Right hindlimb (tissue), 1 donor: Measurements from ENCODE around the gene TAS1R3.
"Not testable (repeated sequence)": the region's sequence is repeated elsewhere in the genome, so short reads cannot be mapped to it uniquely, and the experiment has no call there.

Experiments
- DNase-seq: peaks from one replicate; pipeline ENCODE4 v3.0.0-alpha.2; 2018

The TAS1R3 gene

DNA sequence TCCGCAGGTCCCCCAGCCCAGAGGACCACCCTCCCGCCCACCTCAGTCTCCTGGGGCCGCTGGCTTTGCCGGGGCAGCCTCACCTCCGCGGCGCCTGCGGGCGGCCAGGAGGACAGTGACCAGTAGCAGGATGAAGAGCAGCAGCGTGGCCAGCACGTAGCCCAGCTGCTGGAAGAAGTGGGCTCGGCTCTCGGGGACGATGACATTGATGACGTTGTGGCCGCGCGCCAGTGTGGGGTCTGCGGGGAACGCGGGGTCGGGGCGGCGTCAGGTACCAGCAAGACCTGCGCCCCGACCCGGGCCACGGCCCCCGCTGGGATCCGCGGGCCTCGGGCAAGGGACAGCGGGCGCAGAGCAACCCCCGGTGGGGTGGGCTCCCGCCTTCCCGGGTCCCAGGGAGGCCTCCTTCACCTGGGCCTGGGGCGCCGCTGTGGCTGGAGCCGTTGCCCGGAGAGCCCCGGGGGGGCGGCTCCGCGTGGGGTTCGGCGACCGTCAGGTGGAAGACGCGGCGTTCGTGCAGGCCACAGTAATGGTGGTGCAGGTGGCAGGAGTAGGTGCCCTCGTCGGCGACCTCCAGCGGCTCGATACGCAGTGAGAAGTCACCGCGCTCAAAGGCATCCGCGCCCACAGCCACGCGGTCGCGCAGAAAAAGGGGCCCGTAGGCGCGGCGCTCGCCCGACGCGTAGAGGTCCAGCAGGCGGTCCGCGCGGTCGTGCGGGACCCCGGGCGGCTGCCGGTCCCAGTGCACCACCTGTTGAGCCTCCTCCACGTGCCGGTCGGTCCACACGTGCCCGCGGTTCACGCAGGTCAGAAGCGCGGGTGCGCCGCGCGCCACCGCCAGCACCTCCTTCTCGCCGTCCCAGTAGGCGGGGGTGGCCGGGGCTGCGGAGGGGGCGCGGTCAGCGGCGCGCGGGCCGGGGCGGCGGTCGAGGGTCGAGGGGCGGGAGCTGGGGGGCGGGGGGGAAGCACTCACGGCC lies 23.5 kb downstream of the TAS1R3 start:
- no peak for DNase-seq

DNA sequence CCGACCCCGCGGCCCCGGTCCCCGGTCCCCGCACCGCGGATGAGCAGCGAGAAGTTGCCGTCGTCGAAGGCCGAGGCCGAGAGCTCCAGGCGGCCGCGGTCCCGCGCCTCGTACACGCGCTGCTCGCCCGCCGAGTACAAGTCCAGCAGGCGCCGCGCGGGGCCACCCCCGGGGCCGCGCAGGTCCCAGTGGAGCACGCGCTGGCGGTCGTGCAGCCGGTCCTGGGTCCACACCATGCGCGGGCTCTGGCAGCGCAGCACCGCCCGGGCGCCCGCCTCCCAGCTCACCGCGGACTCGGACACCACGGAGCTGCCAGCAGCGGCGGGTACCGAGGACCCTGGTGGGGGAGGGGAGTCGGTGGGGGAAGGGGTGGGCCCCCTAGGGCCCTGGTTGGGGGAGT lies 24.3 kb downstream of the TAS1R3 start:
- peak; percentile 57 for DNase-seq

DNA sequence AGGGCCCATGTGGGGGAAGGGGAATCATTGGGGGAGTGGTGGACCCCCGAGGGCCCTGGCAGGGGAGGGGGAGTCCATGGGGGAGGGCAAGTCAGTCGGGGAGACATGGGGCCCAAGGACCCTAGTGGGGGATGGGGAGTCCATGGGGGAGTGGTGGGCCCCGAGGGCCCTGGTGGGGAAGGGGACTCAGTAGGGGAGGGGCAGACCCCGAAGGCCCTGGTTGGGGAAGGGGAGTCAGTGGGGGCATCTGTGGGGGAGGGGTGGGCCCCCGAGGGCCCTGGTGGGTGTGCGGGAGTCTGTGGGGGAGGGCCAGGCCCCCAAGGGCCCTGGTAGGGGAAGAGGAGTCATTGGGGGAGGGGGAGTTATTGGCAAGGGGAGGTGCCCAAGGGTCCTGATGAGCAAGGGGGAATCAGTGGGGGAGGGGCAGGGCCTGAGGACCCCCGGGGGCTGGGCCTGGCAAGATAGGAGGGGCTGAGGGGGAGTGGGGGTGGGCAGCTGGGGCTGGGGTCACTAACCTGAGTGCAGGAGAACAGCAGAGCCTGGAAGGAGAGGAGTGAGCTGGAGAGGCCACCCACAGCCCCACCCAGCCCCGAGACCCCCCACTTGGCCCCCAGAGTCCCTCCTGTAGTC lies 25.2 kb downstream of the TAS1R3 start:
- DNase-seq = peak; percentile 42

DNA sequence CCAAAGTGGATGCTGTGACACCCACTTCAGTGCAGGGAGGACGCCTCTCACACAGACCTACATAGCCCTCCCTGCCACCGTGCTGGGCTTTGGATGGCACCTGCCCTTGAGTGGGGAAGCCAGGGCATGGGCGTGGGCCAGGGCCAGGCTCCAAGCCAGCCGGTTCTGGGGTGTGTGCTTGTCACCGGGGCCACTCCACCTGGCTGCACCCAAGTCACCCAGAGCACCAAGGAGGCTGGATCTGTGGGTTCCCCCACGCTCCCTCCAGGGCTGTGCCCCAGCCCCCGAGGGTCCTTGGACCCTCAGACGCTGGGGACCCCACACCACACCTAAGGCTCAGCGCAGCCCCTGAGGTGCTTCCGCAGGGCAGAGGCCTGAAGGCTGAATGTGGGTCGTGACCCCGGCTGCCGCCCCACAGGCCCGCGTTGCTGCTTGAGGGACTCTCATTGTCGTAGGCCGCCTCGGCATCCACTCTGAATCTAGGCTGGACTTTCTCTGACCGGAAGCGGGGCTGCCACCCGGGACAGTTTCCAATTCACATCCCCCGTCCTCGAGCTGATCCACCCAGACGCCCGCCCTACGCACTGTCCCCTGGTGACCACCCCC lies 25.8 kb downstream of the TAS1R3 start:
- peak; percentile 37 for DNase-seq

DNA sequence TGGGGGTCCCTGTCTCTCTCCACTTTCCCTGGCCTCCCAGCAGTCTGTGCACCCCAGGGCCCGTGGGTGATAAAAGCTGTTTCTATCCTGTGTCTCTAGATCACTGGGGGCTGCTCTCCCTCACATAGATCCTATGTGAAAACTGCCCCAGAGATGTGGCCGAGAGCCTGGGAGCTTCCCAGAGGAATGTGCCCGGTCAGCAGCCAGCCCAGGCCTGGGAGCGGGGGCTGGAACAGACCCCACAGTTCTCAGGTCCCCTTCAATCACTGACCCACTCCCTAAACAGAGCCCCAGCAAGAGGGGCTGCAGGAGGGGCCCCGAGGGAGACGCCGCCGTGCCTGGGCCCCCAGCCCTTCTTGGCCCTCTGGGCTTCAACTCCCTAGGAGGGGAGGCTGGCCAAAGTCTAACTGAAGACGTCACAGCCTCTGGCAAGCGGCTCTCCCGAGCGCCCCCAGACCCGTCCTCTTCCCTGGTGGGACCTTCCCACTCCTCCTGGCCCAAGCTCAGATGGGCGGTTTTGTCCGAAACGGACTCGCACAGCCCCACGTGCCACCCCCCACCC lies 26.9 kb downstream of the TAS1R3 start:
- DNase-seq = no peak

DNA sequence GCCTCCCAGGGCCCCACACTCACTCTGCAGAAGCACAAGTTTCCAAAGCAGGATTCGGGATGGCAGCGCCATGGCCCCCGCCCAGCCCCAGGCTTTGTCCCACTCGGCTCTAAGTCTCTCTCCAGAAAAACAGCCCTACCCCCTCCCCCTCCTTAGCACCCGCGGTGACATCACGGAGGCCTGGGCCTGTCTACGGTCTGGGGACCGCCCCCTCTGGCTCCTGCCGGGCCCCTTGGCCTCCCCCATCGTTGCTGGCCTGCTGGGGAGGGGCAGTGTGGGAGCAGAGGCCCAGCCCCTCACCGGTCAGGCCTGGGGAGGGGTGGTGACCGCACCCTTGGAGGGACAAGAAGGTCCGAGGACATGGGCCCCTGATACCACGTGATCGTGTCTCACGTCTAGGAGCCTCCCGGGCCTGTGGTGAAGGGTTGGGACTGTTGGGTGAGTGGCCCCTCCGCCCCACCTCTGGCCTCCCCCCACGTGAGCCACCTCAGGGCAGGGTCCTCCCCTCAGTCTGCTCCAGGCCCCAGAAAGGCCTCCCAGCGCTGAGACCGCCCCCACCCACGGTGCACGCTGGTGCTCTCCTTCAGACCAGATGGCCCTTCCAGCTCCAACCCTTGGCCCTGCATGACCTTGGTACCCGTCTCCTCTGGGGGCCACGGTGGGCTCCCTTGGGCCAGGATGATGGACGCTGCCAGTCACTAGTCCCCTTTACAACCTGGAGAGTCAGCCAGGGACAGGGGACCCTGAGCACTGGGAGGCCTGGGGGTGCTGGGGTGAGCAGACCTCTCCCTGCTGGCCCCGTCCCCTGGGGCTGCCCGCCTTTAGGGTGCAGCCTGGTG lies 27.6 kb downstream of the TAS1R3 start, which contains the start of gene MXRA8:
Gene MXRA8 (minus strand): TSS at position 123 of the 839 bp plus-strand sequence. CDS start 51 bp downstream, at position 72.
- peak; percentile 95 for DNase-seq

DNA sequence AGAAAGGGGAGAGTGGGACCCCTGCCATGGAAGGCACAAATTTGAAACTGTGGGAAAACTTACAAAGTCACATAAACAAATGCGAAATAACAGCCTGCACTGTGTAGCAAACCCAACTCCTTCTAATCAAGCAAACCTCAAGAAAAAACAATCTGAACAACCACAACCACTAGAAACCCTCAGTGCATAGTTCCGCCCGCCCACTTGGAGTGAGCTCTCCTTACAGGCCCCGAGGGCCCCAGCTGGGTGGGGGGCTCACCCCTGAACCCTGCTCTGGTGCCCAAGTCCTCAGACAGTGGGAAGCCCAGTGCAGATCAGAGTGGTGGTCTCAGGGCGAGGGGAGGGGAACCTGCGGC lies 28.2 kb downstream of the TAS1R3 start:
- DNase-seq = peak; percentile 81

DNA sequence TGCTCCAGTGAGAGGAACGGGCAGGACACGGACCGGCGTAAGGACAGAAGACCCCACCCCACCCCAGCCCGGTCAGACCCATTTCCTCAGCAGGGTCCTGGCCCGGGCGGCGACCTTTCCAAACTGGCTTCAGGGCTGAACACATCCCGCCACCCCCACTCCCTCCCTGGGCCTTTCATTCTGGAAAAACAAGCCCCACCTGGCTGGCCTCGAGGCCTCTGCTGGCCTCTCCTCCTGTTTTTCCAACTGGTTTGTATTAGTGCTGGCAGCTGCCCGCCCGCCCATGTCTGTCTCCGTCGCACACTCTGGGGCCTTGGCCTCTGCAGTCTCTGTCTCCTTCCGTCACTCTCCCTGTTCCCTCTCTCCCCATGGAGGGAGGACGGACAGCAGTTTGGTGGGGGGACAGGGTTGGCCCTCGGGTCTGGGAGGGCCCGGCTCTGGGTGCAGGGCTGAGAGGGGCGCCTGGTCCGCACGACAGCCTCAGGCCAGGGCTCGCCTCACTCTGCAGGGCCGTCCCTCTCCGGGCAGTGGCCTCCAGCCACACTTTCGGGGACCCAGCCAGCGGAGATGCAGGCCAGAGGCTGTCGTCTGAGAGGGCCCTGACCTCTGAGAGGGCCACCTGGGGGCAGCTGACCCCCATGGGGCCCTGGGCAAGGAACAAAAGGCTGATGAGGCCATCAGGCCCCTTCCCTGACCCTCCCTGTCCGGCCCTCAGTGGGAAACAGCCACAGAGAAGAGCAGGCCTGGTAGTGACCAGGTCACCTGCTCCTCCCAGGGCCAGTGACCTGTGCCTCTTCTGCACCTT lies 28.8 kb downstream of the TAS1R3 start:
- peak; percentile 89 for DNase-seq

DNA sequence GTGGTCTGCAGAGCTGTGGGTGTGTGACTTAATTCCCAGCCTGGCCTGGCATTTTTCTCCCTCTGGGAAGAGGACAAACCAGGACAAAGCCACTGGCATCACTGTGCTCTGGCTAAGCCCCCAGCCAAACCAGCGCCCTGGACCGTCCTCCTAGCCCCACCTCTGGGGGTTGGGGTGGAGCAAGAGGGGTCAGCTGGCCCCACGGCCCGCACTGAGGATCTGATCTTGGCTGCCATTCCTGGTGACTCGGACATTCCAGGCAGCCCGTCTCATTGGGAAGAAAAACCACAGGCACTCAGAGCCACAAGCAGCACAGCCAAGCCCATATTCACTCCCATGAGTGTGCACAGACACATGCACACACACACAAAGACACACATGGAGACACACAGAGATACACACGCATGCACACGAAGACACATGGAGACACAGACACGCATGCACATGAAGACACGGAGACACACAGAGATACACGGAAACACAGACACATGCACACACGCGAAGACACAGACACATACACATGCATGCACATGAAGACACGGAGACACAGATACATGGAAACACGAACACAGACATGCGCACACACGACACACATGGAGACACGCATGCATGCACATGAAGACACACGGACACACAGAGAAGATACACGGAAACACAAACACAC lies 29.6 kb downstream of the TAS1R3 start:
- DNase-seq = peak; percentile 80

DNA sequence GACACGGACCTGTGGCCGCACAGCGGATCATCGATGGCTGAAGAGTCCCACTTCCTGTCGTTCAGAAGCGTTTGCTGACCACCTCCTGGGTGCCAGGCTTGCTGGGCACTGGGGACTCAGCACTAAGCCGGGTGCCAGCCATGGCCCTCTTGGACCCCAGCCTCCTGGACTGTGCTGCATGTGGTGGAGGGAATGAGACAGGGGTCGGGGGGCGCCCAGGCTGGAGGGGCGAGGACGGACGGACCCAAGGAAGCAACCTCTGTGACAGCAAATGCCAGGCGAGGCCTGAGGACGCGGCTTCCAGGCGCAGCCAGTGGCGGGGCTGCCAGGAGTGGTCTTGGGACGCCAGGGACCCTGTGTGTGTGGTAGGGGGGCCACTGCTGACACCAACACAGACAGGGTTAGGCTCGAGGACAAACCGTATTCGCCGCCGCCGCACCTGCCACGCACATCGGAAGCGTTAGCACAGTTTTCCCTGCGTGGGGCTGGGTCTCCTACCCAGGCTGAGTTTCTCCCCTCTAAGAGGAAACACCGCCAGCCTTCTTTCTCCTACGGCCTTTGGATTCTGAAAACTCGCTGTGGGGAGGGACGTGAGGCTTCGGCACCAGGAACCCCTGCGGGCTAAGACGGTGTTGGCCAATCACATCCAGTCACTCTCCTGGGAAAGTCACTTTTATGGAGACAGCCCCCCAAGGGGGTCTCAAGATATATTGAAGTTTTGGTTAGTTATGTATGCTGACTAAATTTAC lies 30.3 kb downstream of the TAS1R3 start:
- peak; percentile 25 for DNase-seq

DNA sequence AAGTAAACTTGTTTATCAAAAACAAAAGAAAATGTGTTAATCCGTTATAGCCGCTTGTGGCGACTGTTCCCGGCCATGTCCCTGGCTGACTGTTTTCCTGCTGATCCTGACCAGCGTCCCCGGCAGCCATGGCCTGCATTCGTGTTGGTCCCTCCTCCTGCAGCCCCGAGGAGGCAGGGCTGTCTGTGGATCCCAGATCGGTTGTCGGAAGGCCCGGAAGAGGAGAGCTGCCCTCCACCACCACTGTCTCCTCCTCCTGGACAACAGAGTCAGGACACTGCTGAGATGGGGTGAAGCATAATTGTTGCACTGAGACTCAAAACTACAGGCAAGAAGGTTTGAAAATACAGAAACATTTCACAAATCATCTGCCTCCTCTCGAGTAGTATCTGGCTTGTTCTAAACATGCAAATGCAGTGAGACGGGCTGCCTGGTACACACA lies 30.9 kb downstream of the TAS1R3 start:
- peak; percentile 81 for DNase-seq

DNA sequence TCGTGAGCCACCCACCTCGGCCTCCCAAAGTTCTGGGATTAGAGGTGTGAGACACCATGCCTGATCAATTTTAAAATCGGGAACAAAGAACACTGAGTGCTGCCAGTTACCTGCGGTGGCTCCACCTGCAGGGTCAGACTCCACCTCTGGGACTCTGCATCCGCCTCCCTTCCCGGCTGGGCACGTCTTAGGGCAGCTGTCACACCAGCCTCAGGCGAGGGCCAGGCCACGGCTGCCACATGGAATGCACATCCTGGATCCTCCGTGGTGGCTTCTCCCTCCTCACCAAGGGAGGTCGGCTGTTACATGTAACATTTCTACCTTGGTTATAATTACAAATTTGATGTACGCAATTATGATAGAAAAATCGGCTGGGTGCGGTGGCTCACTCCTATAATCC lies 33.2 kb downstream of the TAS1R3 start:
- DNase-seq = no peak

DNA sequence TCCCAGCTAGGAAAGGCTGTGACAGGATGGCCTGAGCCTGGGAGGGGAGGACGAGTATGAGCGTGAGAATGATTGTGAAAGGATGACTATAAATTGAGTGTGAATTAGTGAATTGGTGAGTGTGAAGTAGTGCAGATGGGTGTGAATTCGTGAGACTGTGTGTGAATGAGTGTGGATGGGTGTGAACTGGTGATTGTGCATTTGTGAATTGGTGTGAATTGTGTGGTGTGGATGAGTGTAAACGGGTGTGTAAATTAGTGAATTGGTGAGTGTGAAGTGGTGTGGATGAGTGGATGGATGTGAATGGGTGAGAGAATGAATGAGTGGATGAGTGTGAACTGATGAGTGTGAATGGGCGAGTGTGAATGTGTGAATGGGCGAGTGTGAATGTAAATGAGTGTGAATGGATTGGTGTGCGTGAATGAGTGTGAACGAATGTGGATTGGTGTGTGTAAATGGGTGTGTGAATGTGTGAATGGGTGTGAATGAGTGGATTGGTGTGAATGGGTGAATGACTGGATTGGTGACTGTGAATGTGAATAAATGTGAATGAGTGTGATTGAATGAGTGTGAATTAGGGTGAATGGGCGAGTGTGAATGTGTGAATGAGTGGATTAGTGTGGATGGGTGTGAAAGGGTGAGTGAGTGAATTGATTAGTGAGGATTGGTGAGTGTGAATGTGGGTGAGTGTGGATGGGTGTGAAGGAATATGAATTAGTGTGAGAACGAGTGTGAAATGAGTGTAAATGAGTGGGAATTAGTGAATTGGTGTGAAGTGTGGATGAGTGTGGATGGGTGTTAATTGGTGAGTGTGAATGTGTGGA lies 35.0 kb downstream of the TAS1R3 start:
- no peak for DNase-seq

DNA sequence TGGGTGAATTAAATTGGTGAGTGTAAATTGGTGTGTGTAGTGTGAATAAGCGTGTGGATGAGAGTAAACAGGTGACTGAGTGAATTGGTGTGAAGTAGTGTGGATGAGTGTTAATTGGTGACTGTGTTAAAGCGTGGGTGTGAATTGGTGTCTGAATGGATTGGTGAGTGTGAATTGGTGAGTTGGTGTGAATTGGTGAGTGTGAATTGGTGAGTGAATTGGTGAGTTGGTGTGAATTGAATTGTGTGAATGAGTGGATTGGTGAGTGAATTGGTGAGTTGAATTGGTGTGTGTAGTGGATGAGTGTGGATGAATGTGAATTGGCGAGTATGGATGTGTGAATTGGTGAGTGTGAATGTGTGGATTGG lies 35.6 kb downstream of the TAS1R3 start:
- DNase-seq = no peak

DNA sequence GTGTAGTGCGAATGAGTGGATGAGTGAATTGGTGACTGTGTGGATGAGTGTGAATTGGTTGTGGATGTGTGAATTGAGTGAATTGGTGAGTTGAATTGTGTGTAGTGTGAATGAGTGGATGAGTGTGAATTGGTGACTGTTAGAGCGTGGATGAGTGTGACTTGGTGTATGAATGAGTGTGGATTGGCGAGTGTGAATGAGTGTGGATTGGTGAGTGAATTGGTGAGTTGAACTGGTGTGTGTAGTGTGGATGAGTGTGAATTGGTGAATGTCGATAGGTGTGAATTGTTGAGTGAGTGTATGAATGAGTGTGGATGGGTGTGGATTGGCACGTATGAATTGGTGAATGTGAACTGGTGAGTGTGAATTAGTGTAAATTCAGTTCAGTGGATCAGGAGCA lies 36.2 kb downstream of the TAS1R3 start:
- no peak for DNase-seq

DNA sequence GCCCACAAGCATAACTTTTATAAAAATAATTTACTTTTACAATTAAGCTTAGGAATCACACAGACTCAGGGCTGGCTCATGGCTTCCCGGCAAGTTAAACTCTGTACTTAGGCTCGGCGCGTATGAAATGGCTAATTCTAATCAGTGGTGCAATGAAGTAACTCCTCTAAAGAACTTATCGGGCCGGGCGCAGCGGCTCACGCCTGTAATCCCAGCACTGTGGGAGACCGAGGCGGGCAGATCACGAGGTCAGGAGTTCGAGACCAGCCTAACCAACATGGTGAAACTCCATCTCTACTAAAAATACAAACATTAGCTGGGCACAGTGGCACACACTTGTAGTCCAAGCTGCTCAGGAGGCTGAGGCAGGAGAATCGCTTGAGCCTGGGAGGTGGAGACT lies 39.0 kb downstream of the TAS1R3 start:
- not testable (repeated sequence) for DNase-seq

DNA sequence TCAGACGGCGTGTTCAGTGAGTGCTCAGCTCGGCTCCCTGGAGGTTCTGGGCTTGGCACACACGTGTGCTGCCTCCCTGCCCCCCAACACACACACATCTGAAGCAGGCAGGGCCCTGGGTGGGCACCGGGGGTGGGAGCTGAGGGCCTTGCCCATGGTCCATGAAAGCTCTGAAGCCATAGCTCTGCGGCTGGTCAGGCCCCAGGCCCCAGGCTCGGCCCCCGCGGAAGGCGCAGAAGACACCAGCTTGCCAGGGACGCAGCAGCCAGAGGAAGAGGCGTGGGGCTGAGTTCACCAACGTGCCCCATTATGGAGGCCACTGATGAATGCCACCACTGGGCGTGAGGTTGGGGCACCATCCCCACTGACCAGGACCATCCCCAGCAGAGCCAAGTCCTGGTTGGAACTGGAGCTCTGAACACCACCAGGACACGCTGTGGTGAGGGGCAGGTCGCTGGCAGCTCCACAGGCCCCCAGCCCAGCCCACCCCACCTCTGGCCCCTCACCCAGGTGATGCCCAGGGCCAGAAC lies 39.8 kb downstream of the TAS1R3 start:
- DNase-seq = no peak

DNA sequence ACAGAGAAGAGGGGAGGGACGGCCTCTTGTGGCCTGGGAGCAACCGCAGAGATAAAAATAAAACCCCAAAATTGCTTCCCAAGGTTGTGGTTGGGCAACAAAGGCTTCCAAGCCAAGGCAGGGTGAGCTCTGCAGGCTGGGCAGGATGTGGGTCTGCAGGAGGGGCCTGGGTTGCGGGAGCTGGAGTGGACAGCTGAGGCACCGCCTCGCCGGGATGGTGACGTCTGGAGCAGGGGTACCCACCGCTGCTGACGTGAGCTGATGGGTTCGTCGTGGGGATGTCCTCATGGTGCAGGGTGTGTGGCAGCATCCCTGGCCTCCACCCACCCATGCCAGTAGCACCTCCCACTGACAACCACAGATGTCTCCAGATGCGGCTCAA lies 40.3 kb downstream of the TAS1R3 start:
- peak; percentile 70 for DNase-seq
